HCT116 (cell line): ENCODE results near the gene IGFBPL1. TPM values are rescaled to one million over a fixed set of nuclear protein-coding genes. Genes with fewer than 3 reads are reported as not detected.

ENCODE experiments used
- ATAC-seq: fragments of 200-7000 bp; cut with Tn5 transposase; 2 replicates; pipeline ENCODE4 v1.9.1; 2020; ENCODE audit warnings: mild to moderate bottlenecking, moderate library complexity
- BruUV-seq: library from RNA; stranded (reverse); fragments of 400-500 nt; replicated peaks from 2 replicates; lab custom pipeline; 2021; lab: Mats Ljungman, UMichigan
- CTCF ChIA-PET: fragments of 300-600 bp; sonication (Branson Sonifier 250); formaldehyde crosslinking; loops from one replicate; lab custom pipeline; 2021; ENCODE audit warnings: antibody characterized with exemption; lab: Charles Lee
- POLR2A ChIA-PET: fragments of 300-600, 350-600 bp; sonication (Branson Sonifier 250); formaldehyde crosslinking; loops from one replicate; lab custom pipeline; 2021; ENCODE audit warnings: antibody characterized with exemption; lab: Charles Lee
- RAD21 ChIA-PET, 2 experiments: fragments of 300-600 bp; sonication (Branson Sonifier 250); formaldehyde crosslinking; loops; one replicate each; lab custom pipeline; 2023; ENCODE audit warnings: low total read pairs in 2 of 2; ENCODE audit not compliant: uncharacterized antibody in 2 of 2, unreplicated experiment in 2 of 2, low non-redundant PET in 1 of 2; lab: Charles Lee
- DNase-seq: peaks from one replicate; pipeline ENCODE4 v3.0.0-alpha.2; 2010; ENCODE audit warnings: low read depth, low spot score
- H2AFZ ChIP-seq: fragments of 200-600 bp; shearing (Covaris generic), sonication (generic); 2 replicates; pipeline ENCODE4 v1.6.1; 2017; ENCODE audit warnings: low read depth, mixed run types, mixed read lengths, antibody characterized with exemption, low read length; ENCODE audit not compliant: poor library complexity, severe bottlenecking
- H3K27ac ChIP-seq: 2 replicates; pipeline ENCODE4 v1.5.1; 2012; ENCODE audit warnings: low read depth, low read length
- H3K27me3 ChIP-seq: fragments of 200-600 bp; sonication (generic); 2 replicates; pipeline ENCODE4 v1.6.1; 2016; ENCODE audit warnings: mixed run types, low read length, mixed read lengths; ENCODE audit not compliant: insufficient read depth
- H3K36me3 ChIP-seq, 2 experiments: fragments of 200-500 bp in 1 of 2; fragments of 200-600 bp in 1 of 2; sonication (Bioruptor generic) in 1 of 2; sonication (generic) in 1 of 2; 2 replicates each; pipeline versions ENCODE4 v1.5.1 to v1.6.1; 2014 to 2016; ENCODE audit warnings: low read length in 2 of 2, inconsistent platforms in 1 of 2, mixed read lengths in 1 of 2, mixed run types in 1 of 2; ENCODE audit not compliant: insufficient read depth in 2 of 2, control insufficient read depth in 1 of 2
- H3K4me1 ChIP-seq, 2 experiments: fragments of 200-600 bp in 1 of 2; sonication (generic) in 1 of 2; 2 replicates each; pipeline versions ENCODE4 v1.5.1 to v1.6.1; 2012 to 2017; ENCODE audit warnings: low read length in 2 of 2, inconsistent platforms in 1 of 2, mild to moderate bottlenecking in 1 of 2, mixed read lengths in 1 of 2, mixed run types in 1 of 2, moderate library complexity in 1 of 2; ENCODE audit not compliant: insufficient read depth in 2 of 2, control insufficient read depth in 1 of 2
- H3K4me2 ChIP-seq: fragments of 200-600 bp; sonication (generic); 2 replicates; pipeline ENCODE4 v1.6.1; 2017; ENCODE audit warnings: mixed run types, low read length, mixed read lengths
- H3K4me3 ChIP-seq, 2 experiments: fragments of 200-600 bp in 1 of 2; sonication (generic) in 1 of 2; replicated peaks in 1 of 2; 2 replicates each; pipeline ENCODE4 v1.5.1; 2011 to 2016; ENCODE audit warnings: low read length in 2 of 2, control low read depth in 1 of 2, low read depth in 1 of 2, mild to moderate bottlenecking in 1 of 2, mixed read lengths in 1 of 2, mixed run types in 1 of 2
- H3K79me2 ChIP-seq: fragments of 200-600 bp; sonication (generic); 2 replicates; pipeline ENCODE4 v1.6.1; 2017; ENCODE audit warnings: mild to moderate bottlenecking, mixed run types, low read length, moderate library complexity, mixed read lengths; ENCODE audit not compliant: insufficient read depth
- H3K9ac ChIP-seq: fragments of 200-600 bp; sonication (generic); 2 replicates; pipeline ENCODE4 v1.6.1; 2016; ENCODE audit warnings: low read length, mixed read lengths
- H3K9me2 ChIP-seq: fragments of 200-600 bp; sonication (generic), shearing (Covaris generic); 2 replicates; pipeline ENCODE4 v1.6.1; 2017; ENCODE audit warnings: mixed run types, mild to moderate bottlenecking, moderate library complexity; ENCODE audit not compliant: insufficient read depth
- H3K9me3 ChIP-seq, 2 experiments: fragments of 200-500 bp in 1 of 2; fragments of 200-600 bp in 1 of 2; sonication (Bioruptor generic) in 1 of 2; sonication (generic) in 1 of 2; 2 replicates each; pipeline ENCODE4 v1.6.1; 2014 to 2017; ENCODE audit warnings: low read length in 2 of 2, mixed read lengths in 2 of 2, inconsistent platforms in 1 of 2, low read depth in 1 of 2, mild to moderate bottlenecking in 1 of 2, mixed run types in 1 of 2, moderate library complexity in 1 of 2; ENCODE audit not compliant: control insufficient read depth in 1 of 2, insufficient read depth in 1 of 2
- H4K20me1 ChIP-seq: fragments of 200-600 bp; sonication (generic), shearing (Covaris generic); 2 replicates; pipeline ENCODE4 v1.6.1; 2017; ENCODE audit warnings: mixed run types, mild to moderate bottlenecking, moderate library complexity; ENCODE audit not compliant: insufficient read depth
- CEBPB ChIP-seq: IDR thresholded peaks from 2 replicates; pipeline ENCODE4 v1.6.1; 2012; ENCODE audit warnings: low read depth
- EGR1 ChIP-seq: IDR thresholded peaks from 2 replicates; pipeline ENCODE4 v1.6.1; 2012; ENCODE audit warnings: low read depth
- ELF1 ChIP-seq: IDR thresholded peaks from 2 replicates; pipeline ENCODE4 v1.6.1; 2012; ENCODE audit warnings: low read depth, borderline replicate concordance
- EZH2phosphoT487 ChIP-seq: fragments of 200-600 bp; IDR thresholded peaks from 2 replicates; pipeline ENCODE4 v1.6.1; 2018; ENCODE audit warnings: antibody characterized with exemption, borderline replicate concordance
- JUND ChIP-seq: IDR thresholded peaks from 2 replicates; pipeline ENCODE4 v1.6.1; 2012
- ZNF274 ChIP-seq: fragments of 200-500 bp; sonication (Bioruptor generic); IDR thresholded peaks from 2 replicates; pipeline ENCODE4 v1.6.1; 2014; ENCODE audit warnings: mild to moderate bottlenecking, low read depth, low read length, inconsistent platforms
- intact Hi-C: fragments of 100-400 bp; cut with micrococcal nuclease; formaldehyde crosslinking; loops from 2 replicates; pipeline ENCODE4 v1.10.0; 2022
- total RNA-seq: library from RNA; stranded (reverse); gene quantifications from one replicate; pipeline ENCODE4 v1.2.1, GENCODE V29; 2021; ENCODE audit not compliant: unreplicated experiment
- TF ChIP-seq, protein P1 (sequence below): IDR thresholded peaks from 2 replicates; pipeline ENCODE4 v1.6.1; 2012; ENCODE audit warnings: low read depth

IGFBPL1 gene
- total RNA-seq, 1 experiment from 2014 or later: not detected

DNA sequence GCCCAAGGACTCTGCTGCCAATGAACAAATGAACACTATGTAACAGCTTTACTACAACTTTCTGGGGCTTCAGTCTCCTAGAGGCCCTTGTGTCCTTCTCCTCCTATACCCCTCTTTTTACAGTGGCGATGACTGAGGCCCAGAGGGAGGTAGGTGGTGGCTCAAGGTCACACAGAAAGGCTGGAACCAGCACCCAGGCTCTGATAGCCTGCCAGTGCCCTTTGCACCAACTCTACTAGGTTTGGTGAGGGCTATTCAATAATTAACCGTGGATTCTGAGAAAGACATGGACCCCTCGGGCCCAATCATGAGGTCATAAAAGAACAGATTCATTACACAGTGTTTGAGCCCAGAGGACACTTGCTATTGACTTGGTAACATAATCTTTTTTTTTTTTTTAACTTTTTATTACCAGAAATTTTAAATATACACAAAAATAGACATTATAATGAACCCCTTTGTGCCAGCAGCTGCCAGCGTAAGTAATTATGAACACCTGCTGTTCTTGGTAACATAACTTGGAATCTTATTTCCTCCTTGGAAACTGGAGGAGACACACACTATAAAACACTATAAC, 37.8 kb downstream of the IGFBPL1 start:
- TF ChIP-seq, protein P1, sequence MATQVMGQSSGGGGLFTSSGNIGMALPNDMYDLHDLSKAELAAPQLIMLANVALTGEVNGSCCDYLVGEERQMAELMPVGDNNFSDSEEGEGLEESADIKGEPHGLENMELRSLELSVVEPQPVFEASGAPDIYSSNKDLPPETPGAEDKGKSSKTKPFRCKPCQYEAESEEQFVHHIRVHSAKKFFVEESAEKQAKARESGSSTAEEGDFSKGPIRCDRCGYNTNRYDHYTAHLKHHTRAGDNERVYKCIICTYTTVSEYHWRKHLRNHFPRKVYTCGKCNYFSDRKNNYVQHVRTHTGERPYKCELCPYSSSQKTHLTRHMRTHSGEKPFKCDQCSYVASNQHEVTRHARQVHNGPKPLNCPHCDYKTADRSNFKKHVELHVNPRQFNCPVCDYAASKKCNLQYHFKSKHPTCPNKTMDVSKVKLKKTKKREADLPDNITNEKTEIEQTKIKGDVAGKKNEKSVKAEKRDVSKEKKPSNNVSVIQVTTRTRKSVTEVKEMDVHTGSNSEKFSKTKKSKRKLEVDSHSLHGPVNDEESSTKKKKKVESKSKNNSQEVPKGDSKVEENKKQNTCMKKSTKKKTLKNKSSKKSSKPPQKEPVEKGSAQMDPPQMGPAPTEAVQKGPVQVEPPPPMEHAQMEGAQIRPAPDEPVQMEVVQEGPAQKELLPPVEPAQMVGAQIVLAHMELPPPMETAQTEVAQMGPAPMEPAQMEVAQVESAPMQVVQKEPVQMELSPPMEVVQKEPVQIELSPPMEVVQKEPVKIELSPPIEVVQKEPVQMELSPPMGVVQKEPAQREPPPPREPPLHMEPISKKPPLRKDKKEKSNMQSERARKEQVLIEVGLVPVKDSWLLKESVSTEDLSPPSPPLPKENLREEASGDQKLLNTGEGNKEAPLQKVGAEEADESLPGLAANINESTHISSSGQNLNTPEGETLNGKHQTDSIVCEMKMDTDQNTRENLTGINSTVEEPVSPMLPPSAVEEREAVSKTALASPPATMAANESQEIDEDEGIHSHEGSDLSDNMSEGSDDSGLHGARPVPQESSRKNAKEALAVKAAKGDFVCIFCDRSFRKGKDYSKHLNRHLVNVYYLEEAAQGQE: no peak
- TF ChIP-seq ZNF274: no peak
- TF ChIP-seq EGR1: no peak
- no peak for TF ChIP-seq JUND
- no peak for TF ChIP-seq ELF1
- TF ChIP-seq CEBPB: no peak
- no peak for TF ChIP-seq EZH2phosphoT487

More for the DNA sequence above, 37.8 kb downstream of the IGFBPL1 start:
- no peaks in the 10 kb centered on the region for H3K4me1 ChIP-seq
- no peaks in the 10 kb centered on the region for H3K79me2 ChIP-seq
- ChIA-PET CTCF (no interaction called here), RAD21 (no interaction called here), POLR2A (no interaction called here)
- no peaks in the 10 kb centered on the region for H3K36me3 ChIP-seq
- H3K9me3 ChIP-seq: peaks cover 4 to 5% of the 10 kb centered on the region in 2 experiments; a peak in 1 of 4 replicates
- no peaks in the 10 kb centered on the region for H4K20me1 ChIP-seq
- intact Hi-C loops: no loop called here
- no peak overlapping the region for H3K27ac ChIP-seq
- no peak overlapping the region for H2AFZ ChIP-seq
- no peak overlapping the region for H3K4me2 ChIP-seq
- no peak overlapping the region for H3K4me3 ChIP-seq
- DNase-seq (no peak), ATAC-seq (no peak)
- H3K9me2 ChIP-seq: no peaks in the 10 kb centered on the region
- no peaks in the 10 kb centered on the region for H3K27me3 ChIP-seq
- BruUV-seq: no TSS peak
- no peak overlapping the region for H3K9ac ChIP-seq
